HG03521 (cell line): Measurements from ENCODE around the gene CTDSPL.

Source experiments
- ATAC-seq: cut with Tn5 transposase; IDR thresholded peaks from one replicate; pipeline ENCODE4 v1.9.1; 2021; ENCODE audit warnings: mild to moderate bottlenecking, moderate library complexity; ENCODE audit not compliant: unreplicated experiment

The CTDSPL gene

DNA sequence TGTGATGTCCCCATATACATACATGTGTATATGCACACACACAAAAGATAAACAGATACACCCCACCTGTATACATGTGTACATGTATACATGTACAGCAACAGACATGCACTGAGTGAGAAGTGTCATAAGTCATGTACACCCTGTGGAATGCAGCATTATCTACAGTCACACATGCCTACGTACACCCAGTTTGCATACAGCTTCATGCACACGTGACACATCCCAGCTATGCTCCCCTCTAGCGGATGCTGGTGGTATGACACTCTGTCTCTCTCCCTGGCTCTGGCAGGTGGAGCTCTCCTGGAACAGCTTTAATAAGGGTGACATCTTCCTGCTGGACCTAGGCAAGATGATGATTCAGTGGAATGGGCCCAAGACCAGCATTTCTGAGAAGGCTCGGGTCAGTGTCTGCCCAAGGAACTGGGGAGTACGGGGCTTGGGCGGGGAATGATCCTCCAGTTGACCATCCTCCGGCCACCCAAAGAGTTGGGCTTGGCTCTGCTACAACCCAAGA lies 135.2 kb downstream of the CTDSPL start:
- peak; percentile 54 for ATAC-seq

DNA sequence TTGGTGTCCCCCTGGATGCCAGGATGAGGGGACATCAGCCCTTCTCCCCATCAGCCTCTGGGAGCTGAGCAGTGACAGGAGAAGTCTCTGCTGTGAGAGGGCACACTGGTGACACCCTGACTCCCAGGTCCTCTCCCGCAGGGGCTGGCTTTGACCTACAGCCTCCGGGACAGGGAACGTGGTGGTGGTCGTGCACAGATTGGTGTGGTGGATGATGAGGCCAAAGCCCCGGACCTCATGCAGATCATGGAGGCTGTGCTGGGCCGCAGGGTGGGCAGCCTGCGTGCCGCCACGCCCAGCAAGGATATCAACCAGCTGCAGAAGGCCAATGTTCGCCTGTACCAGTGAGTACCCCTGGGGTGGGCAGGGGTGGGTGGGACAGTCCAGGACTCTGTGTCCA lies 135.7 kb downstream of the CTDSPL start:
- ATAC-seq: no peak

DNA sequence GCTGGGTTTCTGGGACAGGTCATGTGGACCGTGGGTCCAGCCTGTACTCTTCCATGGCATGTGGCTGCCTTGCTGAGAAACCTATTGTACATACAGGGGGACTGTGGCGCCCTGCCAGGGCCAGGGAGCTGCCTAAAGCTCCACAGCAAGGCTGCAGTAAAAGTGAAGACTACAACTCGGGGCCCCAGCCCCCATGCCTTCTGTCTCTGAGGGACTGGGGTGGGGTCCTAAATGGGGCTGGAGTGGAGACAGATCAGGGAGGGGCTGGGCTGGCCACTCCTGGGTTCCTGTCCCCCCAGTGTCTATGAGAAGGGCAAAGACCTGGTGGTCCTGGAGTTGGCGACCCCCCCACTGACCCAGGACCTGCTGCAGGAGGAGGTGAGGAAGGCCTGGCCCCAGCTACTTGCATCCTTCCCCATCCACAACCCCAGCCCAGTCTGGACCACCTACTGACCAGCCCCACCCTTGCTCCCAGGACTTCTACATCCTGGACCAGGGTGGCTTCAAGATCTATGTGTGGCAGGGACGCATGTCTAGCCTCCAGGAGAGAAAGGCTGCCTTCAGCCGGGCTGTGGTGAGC lies 136.2 kb downstream of the CTDSPL start:
- no peak for ATAC-seq

DNA sequence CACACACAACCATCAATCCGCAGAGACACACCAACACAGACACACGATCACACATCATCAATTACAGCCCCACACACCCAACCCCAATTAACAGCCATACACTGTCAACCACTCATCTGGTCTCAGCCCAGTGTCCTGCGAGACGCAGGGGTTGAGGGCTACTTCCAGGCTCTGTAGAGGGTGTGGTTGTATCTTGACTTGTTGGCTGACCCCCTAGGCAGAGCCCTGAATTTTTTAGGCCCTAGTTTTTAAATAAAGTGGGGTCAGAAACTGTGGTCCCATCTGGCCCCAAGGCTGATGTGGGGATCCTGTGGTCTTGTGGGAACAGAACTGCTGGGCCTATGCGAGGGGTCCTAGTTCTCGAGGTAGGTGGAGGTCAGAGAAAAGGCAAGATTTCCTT lies 138.2 kb downstream of the CTDSPL start:
- ATAC-seq: no peak

DNA sequence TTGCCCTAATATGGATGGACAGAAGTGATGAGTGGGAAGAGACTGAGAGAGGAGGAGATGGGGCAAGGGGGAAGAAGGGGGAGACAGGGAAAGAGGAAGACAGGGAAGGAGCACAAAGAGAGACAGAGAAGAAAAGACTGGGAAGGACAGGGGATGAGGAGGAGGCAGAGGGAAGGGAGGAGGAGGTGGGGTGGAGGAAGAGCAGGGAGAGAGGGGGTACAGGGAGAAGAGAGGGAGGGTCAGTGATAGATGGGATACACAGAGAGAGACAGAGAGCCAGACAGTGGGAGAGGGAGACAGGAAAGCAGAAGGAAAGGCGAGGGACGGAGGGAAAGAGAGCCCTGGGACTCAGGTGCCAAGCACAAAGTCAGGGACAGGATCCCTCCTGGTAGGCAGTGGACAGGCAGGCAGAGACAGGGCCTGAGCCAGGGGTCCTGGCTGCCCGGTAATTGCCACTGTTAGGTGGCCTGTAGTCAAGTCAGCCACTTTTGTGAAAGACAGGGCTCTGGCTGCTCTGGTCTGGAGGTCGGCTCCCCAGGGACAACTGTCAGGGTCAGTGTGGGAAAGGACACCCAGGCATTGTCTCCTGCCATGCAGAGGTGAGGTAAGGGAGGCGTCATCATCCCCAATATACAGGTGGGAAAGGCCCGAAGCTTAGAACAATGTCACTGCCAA lies 138.7 kb downstream of the CTDSPL start:
- no peak for ATAC-seq

DNA sequence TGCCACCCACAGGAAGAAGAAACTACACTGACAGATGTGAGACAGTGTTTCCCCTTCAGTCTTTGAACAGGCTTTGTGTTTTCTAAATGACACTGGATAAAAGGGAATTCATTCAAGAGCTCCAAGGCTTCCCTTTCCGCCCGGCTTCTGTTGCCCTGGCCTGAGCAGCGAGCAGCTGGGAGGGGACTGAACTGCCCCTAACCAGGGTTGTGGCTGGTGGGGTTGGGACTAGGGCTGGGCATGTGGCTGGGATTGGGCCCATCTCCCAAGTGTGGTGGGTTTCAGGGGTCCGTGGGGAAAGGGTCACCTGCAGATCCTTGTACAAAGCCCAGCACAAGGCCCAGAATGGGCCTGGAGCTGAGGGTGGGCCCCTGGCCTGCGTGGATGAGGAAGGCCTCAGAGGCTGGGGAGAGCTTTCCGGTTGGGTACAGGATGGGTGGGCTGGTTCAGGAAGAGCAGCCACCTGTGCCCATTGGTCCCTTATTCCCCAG lies 139.3 kb downstream of the CTDSPL start:
- ATAC-seq: no peak

DNA sequence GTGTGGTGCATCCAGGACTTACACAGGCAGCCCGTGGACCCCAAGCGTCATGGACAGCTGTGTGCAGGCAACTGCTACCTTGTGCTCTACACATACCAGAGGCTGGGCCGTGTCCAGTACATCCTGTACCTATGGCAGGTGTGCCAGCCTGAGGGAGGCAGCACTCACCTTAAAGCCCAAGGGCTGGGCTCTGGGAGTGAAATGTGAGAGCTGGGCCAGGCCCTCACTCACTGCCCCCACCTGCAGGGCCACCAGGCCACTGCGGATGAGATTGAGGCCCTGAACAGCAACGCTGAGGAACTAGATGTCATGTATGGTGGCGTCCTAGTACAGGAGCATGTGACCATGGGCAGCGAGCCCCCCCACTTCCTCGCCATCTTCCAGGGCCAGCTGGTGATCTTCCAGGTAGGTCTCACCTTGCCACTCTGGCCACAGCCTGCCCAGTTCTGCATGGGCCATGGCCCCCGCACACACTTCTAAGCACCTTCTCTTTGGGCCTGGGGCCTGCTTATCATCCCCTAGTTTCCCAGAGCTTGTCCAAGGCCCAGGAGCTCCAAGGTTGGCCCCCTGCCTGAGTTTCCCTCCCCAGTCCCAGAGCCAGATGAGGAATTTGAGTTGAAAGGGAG lies 139.9 kb downstream of the CTDSPL start:
- no peak for ATAC-seq

DNA sequence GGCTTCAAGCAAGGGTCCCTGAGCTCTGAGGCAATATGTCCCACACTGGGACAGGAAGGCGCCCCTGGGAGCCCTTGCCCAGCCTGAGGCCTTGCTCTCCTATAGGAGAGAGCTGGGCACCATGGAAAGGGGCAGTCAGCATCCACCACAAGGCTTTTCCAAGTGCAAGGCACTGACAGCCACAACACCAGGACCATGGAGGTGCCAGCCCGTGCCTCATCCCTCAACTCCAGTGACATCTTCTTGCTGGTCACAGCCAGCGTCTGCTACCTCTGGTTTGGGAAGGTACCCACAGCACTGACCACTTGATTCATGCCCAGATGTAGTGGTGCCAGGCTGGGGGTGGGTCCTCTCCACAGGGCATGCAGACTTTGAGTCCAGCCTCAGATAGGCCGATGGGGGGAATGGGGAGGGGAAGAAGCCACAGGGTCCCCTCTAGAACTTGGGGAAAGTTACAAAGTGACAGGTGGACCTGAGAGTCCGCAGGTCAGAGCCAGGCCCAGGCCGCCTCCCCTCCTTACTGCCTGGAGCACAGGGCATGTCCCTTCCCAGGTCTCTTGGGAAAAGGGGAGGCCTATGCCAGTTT lies 140.7 kb downstream of the CTDSPL start:
- ATAC-seq: no peak

DNA sequence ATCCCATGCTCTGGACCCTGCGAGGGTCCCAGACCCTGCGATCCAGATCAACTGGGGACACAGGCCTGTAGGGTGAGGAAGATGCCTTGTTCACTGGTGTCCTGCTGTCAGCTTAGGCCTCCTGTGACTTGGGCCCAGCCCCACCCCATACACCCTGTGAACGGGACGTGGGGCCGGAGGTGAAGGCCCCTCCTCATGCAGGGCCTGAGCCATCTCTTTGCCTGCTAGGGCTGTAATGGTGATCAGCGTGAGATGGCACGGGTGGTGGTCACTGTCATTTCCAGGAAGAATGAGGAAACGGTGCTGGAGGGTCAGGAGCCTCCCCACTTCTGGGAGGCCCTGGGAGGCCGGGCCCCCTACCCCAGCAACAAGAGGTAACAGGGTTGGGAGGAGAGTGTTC lies 141.3 kb downstream of the CTDSPL start:
- ATAC-seq: no peak

DNA sequence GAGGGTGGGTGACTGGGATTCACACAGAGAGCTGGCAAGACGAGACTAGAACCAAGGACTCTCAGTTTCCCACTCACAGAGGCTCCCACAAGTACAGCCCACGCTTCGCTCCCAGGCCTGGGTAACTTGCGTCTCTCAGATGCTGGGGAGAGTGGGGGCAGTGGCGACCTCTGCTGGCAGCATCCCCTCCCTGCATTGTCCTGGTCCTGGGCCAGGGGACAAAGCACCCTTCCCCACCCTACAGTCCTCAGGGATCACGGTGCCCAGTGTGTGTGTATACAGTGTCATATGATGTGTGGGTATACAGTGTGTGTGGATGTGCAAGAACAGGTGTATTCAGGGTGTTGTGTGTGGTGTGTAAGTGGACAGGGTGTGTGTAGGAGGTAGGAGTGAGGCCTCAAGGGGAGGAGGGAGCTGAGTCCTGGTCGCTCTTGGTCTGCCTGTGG lies 141.7 kb downstream of the CTDSPL start:
- ATAC-seq: no peak

DNA sequence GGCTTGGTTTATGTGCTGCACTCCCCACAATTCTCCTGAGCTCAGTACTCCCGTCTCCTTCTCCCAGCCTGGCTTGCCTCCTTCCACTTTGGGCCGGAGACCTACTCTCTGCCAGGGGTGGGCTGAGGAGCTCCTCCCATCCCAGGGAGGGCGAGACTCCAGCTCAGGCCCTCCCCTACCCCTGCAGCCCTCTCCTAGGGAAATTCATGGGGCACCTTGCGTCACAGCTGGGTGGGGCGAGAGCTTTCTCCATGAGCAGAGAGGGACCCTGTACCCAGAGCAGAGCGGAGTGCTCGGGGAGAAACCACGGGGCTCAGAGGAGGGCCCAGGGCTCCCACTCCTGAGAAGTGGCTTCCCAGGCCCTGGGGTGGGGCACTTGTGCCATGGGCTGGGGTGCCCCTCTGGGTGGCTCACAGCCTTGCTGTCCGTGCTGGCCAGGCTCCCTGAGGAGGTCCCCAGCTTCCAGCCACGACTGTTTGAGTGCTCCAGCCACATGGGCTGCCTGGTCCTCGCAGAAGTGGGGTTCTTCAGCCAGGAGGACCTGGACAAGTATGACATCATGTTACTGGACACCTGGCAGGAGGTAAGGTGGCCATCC lies 142.2 kb downstream of the CTDSPL start:
- no peak for ATAC-seq

DNA sequence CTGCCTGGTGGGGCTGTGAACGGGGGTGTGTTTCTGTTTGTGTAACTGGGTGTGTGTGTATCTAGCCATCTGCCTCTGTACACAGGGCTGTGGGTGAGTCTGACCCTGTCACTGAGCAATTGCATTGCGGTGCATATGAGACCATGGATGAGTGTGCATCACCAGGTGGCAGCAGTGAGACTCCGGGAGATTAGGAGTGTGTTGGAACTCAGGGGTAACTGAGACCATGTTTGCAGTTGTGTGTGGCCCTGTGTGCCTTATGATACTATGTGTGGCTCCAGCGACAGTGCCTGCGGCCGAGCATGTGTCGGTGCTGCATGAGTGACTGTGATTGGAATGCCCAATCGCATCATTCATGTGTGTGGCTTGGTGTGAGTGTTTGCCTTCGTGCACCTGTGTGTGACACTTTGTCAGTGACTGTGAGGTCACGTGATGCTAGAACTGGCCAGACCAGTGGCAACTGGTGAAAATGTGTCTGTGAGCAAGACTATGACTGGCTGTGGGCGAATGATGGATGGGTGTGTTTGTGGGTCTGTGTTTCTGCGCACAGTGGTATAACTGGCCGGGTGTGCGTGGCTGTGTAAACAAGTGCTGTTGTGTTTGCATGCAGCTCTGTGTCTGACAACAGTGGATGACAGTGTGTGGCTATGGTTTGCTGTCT lies 142.9 kb downstream of the CTDSPL start:
- peak; percentile 51 for ATAC-seq

DNA sequence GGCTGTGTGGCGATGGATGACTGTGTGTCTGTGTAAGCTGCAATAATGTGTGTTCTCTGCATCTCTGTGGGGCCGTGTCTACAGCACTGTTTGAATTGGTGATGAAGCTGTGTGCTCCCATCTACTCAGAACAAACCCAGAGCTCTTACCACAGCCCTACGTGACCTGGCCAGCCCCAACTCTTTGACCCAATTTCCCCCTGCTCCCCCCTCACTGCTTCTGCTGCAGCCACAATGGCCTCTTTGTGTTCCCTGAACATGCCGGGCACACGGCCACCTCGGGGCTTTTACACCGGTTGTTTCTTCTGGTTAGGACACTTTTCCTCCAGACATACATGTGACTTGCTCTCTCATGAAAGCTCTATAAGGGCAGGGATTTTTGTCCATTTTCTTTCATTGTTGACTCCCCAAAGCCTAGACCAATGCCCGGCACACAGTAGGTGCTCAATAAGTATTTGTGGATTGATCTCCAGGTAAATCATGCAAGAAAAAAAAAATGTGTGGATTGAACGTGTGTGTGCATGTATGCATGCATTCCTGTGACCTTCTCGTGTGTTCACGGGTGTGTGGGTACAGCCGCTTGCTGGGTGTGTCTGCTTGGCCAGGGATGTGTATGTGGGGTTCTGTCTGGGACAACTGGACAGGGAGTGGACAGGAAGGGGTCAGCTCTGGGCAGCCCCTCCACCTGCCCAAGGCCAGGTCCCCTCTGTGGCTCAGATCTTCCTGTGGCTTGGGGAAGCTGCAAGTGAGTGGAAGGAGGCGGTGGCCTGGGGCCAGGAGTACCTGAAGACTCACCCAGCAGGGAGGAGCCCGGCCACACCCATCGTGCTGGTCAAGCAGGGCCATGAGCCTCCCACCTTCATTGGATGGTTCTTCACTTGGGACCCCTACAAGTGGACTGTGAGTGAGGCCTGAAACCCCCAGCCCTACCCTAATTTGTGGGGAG lies 143.7 kb downstream of the CTDSPL start:
- no peak for ATAC-seq

DNA sequence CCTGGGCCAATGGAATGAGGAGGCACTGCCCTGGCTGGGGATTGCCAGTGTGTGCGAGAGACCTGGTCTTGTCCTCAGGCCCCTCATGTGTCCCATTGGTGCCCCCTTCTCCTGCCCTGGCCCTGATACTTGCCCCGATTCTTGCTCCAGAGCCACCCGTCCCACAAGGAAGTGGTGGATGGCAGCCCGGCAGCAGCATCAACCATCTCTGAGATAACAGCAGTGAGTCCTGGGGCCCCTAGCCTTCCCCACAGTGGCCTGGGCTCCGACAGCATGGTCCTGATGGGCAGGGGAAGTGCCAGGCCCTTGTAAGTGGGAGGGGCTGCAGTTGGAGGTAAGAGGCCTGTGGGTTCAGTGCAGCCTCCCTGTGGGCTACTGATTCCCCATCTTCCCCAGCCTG lies 144.4 kb downstream of the CTDSPL start:
- no peak for ATAC-seq

DNA sequence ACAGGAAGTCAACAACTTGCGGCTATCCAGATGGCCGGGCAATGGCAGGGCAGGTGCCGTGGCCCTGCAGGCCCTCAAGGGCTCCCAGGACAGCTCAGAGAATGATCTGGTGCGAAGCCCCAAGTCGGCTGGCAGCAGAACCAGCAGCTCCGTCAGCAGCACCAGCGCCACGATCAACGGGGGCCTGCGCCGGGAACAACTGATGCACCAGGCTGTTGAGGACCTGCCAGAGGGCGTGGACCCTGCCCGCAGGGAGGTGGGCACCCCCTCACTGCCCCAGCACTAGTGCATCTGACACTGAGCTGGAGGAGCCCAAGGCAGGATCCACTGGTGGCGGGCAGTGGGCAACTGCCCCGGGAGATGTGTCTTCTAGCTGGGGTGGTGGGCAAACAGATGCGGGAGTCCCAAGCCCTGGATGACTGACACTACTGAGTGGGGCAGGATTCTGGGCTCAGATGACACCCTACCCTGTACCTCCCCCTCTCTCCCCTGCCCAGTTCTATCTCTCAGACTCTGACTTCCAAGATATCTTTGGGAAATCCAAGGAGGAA lies 144.8 kb downstream of the CTDSPL start:
- ATAC-seq: no peak

DNA sequence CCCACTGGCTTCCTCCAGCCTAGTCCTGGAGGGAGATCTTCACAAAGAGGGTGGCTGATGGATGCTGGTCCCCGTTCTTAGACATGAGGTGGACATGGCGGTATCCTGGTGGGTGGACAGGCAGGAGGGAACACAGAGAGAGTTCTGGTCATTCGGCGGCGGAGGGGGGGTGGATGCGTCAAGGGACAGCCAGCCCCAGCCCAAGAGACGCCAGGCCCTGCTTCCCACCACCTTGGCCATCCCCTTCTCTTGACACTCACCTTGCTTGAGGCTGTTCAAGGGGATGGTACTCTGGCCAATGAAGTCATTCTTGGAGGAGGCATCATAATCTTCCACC lies 146.0 kb downstream of the CTDSPL start:
- no peak for ATAC-seq

DNA sequence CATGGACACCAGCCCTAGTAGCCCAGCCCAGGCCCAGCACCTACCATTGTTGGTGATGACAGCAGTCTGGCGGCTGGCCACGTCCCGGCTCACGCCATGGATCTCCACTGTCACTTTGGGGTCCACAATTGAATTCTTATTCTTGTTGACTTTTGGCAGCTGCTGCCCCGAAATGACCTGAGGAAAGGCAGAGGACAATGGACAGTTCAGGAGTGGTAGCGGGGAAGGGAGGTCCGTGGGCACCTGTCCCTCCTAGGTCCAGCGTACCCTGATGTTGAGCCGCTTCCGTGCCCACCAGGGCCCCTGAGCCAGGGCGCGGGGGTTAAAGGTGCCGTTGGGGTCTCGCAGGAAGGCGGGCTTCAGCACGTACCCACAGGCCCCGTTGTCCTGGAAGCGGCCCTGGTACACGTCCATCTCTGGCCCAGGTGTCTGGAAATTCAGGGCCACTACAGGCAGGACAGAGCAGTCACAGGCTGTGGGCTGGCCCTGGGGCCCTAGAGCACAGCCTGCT lies 146.6 kb downstream of the CTDSPL start:
- no peak for ATAC-seq

DNA sequence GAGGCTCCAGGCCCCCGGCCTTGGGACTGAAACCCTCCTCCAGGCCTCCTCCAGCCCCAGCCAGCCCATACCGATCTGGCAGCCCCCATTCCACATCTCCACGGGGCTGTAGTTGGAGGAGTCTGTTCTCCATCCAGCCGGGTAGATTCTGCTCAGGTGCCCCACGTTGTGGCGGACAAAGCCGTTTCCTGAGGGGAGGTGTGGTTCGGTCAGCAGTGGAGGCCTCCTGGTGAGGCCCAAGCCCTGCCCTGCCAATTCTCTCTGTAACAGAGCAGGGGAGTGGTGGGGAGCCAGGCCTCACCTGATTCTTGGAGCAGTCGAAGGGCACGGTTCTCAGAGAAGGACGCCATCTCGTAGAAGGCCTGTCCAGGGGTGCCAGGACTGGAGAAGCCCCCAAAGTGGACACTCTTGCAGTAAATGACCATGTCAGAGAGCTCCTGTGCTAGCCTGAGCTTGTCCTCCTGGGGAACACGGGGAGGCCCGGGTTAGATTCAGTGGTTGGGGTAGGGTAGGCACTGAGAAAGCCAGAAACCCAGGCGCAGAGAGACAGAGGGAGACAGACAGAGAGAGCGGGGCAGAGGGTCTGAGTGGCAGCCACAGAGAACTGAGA lies 147.4 kb downstream of the CTDSPL start:
- ATAC-seq: no peak
